ENCODE results near the gene NIPA2.

The NIPA2 gene

DNA sequence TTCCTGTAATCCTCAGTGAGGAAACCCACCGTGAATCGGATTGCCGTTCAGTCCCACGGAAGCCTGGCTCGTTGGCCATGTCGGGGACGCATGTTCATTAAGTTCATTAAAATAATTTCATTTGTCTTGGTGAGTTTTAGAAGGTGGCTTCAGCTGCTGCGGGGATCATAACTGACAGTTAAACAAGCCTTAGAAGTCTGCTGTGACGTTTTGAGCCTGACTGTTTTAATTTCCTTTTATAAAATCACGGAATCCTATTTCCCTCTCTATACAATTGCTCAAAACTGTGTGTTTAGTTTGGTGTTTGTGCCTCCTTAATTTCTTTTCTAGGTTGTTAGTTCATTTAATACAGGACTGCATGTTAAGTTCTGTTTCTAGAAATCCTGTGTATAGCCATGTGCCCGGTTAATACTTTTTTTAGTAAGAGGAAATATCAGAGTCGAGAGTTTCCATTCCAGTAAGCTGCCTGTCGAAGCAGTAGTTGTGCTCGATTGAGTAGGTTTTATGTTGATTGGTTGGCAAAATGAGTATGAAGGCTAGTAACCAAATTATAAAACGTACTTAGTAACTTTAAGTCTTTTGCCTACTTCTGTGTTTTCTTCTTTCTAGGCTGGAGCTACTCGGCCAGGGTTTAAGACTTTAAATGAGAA, 705 bp downstream of the NIPA2 start:
- DNase-seq (ENCODE audit: low read depth) = no peak

DNA sequence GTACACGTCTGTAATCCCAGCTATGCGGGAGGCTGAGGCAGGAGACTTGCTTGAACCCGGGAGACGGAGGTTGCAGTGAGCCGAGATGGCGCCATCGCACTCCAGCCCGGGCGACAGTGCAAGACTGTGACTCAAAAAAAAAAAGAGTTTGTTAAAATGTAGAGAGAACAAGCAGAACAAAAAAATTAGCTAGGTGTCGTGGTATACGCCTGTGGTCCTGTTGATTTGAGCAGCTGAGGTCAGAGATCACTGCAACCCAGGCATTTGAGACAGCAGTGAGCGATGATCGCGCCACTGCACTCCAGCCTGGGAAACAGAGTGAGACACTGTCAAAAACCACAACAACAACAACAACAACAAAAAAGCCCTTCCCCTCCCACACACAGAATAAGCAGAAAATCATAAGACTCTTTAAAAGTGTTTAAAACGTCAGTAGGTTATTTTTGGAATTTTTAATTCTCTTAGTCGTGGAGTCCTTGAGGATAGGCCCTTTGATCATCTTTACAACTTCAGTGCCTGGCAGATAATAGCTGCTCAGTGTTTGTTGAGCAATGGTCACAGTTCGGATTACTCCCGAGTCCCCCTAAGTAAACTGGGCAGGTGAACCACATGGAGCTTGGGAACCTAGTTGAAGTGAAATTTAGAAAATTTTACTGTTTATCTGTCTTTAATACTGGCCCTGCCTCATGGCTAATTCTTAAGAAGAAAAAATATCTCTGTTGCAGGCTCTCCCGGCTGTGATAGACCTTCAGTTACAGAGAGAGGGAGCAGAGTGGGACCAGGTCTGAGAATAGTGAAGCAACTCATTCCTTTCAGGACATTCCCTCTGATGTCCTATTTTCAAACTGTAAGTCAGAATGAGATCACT, 6.2 kb downstream of the NIPA2 start:
- no peak for DNase-seq (ENCODE audit: low read depth)

- DNase-seq (ENCODE audit: low read depth) = no peak
These were observed 6.9 kb downstream of the NIPA2 start for GRCh38 chr15:22845289-22845900.

DNA sequence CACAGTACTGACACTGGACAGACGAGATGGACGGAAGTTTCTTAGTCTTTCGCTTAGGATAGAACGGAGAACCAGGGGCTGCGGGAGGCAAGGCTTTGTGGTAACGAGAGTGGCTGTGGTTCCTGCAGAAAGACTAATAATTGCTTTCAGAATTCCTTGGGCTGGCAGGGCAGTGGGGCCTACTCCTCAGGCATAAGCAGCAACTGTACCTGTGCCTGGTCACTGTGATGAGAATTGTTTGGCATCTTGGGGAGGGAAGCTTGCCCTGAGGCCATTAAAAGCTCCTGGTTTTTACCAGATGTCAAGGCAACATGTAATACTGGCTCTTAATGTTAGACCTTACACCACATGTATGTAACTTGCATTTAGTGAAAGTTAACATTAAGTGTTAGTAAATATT, 7.6 kb downstream of the NIPA2 start:
- DNase-seq (ENCODE audit: low read depth) = no peak

- no peak for DNase-seq (ENCODE audit: low read depth)
These were observed 11.6 kb downstream of the NIPA2 start for GRCh38 chr15:22850055-22850454.

- no peak for DNase-seq (ENCODE audit: low read depth)
These were observed 13.0 kb downstream of the NIPA2 start for GRCh38 chr15:22851513-22851912.

- DNase-seq (ENCODE audit: low read depth) = no peak
These were observed 17.3 kb downstream of the NIPA2 start for GRCh38 chr15:22855791-22856190.

GRCh38 chr15:22856659-22857058, 18.2 kb downstream of the NIPA2 start:
- DNase-seq (ENCODE audit: low read depth) = no peak

DNA sequence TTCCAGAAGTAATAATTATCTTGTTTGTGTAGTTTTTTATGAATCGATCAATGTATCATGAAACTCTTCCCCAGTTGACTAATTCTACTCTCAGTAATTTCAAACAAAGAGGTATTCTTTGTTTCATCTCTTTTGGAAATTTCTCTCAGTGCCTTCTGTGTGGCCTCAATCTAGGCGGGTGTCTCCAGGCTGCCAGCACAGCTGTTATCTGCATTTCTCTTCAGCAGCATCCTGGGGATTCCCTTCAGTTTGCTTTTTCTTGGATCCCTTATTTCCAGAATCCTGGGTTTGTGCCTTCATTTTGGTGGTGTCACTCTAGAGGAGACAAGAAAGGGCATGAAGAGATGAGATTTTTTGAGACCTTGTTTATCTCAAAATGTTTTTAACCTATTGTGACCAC, 22.7 kb downstream of the NIPA2 start:
- DNase-seq (ENCODE audit: low read depth) = no peak

GRCh38 chr15:22863356-22863755, 24.9 kb downstream of the NIPA2 start:
- DNase-seq (ENCODE audit: low read depth) = no peak

- no peak for DNase-seq (ENCODE audit: low read depth)
These were observed 27.6 kb downstream of the NIPA2 start for GRCh38 chr15:22866079-22866478.

- DNase-seq (ENCODE audit: low read depth) = no peak
These were observed 29.4 kb downstream of the NIPA2 start for GRCh38 chr15:22867886-22868285.

- DNase-seq (ENCODE audit: low read depth) = no peak
These were observed 30.0 kb downstream of the NIPA2 start for GRCh38 chr15:22868495-22868894.

DNA sequence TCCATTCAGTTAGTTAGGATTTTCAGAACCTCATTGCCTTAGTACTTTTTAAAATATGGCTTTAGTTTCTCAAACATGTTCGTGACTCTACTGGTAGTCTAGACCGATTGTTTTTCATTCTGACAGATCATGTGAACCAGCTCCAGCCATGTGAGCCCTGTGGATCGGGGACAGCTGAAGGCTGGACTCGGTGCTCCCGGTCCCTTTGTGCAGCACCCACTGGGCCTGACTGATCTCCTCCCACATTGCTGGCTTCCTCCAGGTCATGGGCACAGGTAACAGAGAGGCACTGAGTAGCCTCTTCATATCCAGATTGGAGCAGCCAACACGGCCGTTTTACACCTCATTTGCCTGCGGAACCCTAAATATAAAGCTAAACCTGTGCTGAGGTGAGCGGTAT, 30.5 kb downstream of the NIPA2 start:
- no peak for DNase-seq (ENCODE audit: low read depth)

DNA sequence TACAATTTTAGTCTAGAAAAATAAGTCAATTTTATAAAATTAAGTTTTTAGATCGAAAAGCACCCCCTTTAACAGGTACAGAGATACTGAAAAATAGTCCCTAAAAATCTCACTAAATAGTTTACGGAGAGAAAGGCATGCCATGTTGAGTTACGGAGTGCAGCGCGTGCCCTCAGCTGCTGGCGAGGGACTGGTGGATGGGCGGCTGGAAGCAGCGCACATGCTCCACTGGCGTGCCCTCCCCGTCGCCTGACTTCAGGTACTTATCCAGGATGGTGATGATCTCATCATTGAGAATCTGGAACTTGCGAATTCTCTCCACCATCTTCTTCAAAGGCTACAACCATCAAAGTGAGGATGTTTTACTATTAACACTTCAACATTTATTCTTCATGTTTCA, 31.4 kb downstream of the NIPA2 start:
- no peak for DNase-seq (ENCODE audit: low read depth)

DNA sequence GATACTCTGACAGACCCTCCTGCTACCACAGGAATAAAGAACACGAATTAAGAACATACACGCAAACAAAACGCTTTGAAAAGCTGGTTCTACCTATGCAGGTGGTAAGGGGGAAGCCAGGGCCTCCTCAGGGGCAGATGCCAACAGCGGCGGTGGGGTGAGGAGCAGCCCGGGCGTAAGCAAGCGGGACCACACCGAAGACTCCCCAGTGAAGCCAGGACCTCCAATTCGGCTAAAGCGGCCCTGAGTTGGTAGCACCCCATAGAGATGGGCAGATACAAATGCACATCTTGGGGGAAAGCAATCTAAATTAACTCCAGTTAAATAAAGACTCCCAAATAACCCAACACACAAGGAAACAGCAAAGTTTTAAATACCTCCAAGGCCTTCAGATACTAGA, 32.4 kb downstream of the NIPA2 start:
- DNase-seq (ENCODE audit: low read depth) = no peak

DNA sequence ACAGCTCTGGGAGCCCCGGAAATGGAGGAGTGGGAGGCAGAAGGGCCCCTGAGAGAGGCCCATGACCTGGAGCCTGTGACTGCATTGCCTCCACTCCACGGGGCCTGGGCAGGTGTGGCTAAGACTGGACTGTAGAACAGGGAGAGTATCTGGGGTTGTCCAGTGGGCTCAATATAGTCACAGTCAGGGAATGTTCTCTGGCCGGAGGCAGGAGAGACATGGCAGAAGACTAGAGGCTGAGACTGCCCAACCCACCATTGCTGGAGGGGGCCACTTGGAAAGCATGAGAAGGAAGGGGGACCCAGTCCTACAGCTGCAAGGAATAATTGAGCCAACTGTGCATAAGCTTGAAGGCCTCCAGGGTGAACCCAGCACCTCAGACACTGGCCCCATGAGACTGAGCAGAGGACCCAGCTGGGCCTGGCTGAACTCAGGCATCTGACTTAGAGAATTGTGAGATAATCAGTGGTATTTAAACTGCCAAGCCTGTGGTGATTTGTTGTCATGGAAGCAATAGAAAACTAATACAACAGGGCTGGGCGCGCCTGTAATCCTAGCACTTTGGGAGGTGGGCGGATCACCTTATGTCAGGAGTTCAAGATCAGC, 33.1 kb downstream of the NIPA2 start:
- no peak for DNase-seq (ENCODE audit: low read depth)

GRCh38 chr15:22872936-22873701, 34.7 kb downstream of the NIPA2 start:
- DNase-seq (ENCODE audit: low read depth) = no peak

DNA sequence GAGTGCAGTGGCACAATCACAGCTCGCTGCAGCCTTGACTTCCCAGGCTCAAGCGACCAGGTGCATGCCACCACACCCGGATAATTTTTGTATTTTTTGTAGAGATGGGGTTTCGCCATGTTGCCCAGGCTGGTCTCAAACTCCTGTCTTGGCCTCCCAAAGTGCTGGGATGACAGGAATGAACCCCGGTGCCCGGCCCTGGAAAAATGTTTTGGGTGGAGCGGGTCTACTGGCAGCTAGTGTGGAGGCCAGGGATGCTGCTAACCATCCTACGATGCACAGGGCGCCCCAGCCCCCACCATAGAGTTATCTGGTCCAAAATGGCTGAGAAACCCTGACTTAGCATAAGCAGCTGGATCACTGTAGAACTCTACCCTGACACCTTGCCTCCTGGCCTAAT, 35.4 kb downstream of the NIPA2 start:
- DNase-seq (ENCODE audit: low read depth) = no peak

DNA sequence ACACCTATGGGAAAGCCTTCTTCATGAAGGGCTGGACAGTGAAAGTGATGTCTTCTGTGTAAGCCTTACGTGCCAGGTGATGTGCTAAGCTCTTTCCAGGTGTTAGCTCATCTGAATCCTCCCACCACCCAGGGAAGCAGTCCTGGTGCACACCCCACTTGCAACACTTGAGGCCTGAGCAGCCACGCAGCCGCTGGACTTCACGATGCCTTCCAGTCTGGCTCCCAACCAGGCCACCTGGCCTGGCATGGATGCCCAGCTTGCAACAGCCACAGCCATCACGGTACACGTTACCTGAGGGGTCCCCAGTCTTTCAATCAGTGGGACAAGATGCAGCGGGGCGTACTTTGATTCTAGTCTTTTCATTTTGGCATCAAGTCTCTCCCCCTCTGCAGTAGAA, 35.8 kb downstream of the NIPA2 start:
- no peak for DNase-seq (ENCODE audit: low read depth)

- no peak for DNase-seq (ENCODE audit: low read depth)
These were observed 36.5 kb downstream of the NIPA2 start for GRCh38 chr15:22874966-22875365.

DNA sequence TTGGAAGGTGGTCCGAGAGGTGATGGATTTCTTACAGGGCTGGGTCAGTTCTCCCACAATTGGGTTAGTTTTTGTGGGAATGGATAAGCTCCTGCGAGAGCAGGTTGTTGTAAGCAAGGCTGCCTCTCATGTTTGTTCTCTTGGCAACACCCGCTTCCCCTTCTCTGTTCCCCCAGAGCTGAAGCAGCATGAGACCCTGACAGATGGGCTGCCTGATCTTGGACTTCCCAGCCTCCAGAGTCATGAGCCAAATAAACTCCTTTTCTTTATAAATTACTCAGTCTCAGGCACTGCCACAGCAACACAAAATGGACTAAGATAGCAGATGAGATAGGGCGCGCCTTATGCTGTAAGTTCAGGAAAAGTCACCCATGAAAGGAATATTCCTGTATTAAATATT, 38.7 kb downstream of the NIPA2 start:
- no peak for DNase-seq (ENCODE audit: low read depth)

Measured in activated T-helper 9 cell treated with anti-CD3 and anti-CD28 coated beads, Interleukin-2, amount 50 U/mL, for 16 hours (primary cell).